K562 (cell line): ENCODE data around the gene SND1. TPM values are rescaled to one million over a fixed set of nuclear protein-coding genes. Genes with fewer than 3 reads are reported as not detected.

ENCODE experiments used
- ATAC-seq: fragments of 200-7000 bp; cut with Tn5 transposase; 3 replicates; pipeline ENCODE4 v1.9.1; 2020; ENCODE audit warnings: moderate library complexity
- BruUV-seq: library from RNA; stranded (reverse); fragments of 400-500 nt; replicated peaks from 2 replicates; lab custom pipeline; 2021; lab: Mats Ljungman, UMichigan
- CTCF ChIA-PET: fragments of 300-600 bp; formaldehyde crosslinking; extraction: SDS; loops from one replicate; lab custom pipeline; 2021; ENCODE audit warnings: low intra/inter-chr PET ratio; lab: Yijun Ruan, JAX
- POLR2A ChIA-PET: fragments of 300-600, 350-650 bp; sonication (Branson Sonifier 250); formaldehyde crosslinking; extraction: SDS; loops from one replicate; lab custom pipeline; 2021; ENCODE audit warnings: antibody characterized with exemption, inconsistent platforms; lab: Yijun Ruan, JAX
- DNase-seq, 4 experiments: peaks; one replicate each; pipeline versions ENCODE4 v3.0.0 to v3.0.0-alpha.2; 2011 to 2018; ENCODE audit warnings: low spot score in 3 of 4, mixed read lengths in 3 of 4; ENCODE audit errors: extremely low read depth in 1 of 4
- FAIRE-seq: peaks from 2 replicates; lab custom pipeline; 2011; peaks lifted over from hg19 to GRCh38; lab: Jason Lieb, UNC
- H2AFZ ChIP-seq: 2 replicates; pipeline ENCODE4 v1.6.0; 2011; ENCODE audit warnings: low read depth, low read length, control low read depth, inconsistent platforms
- H3K27ac ChIP-seq: fragments of 200-600 bp; 3 replicates; pipeline ENCODE4 v1.8.0; 2011; ENCODE audit warnings: low read depth, mild to moderate bottlenecking, control low read depth, inconsistent platforms, low read length, moderate library complexity, mixed read lengths; ENCODE audit errors: extremely low read depth
- H3K27me3 ChIP-seq, 2 experiments: fragments of 300-600 bp in 1 of 2; 2 replicates in 1 of 2; 3 replicates in 1 of 2; pipeline versions ENCODE4 v1.6.0 to v1.8.0; 2011; ENCODE audit warnings: inconsistent platforms in 2 of 2, low read length in 2 of 2, mild to moderate bottlenecking in 1 of 2, mixed read lengths in 1 of 2, moderate library complexity in 1 of 2; ENCODE audit not compliant: control insufficient read depth in 2 of 2, insufficient read depth in 2 of 2
- H3K36me3 ChIP-seq: fragments of 300-600 bp; 3 replicates; pipeline ENCODE4 v1.8.0; 2011; ENCODE audit warnings: mild to moderate bottlenecking, low read length, inconsistent platforms; ENCODE audit not compliant: control insufficient read depth, insufficient read depth
- H3K4me1 ChIP-seq, 2 experiments: fragments of 200-600 bp in 1 of 2; replicated peaks in 1 of 2; 2 replicates in 1 of 2; 3 replicates in 1 of 2; pipeline versions ENCODE4 v1.5.1 to v1.8.0; 2011; ENCODE audit warnings: inconsistent platforms in 2 of 2, low read length in 2 of 2, mild to moderate bottlenecking in 1 of 2, mixed read lengths in 1 of 2, moderate library complexity in 1 of 2; ENCODE audit not compliant: control insufficient read depth in 2 of 2, insufficient read depth in 2 of 2
- H3K4me2 ChIP-seq: 2 replicates; pipeline ENCODE4 v1.6.1; 2011; ENCODE audit warnings: low read length, control low read depth, inconsistent platforms, mixed read lengths; ENCODE audit not compliant: insufficient read depth
- H3K4me3 ChIP-seq: fragments of 200-600 bp; sonication (generic), shearing (Covaris generic); 2 replicates; pipeline ENCODE4 v1.5.1; 2016; ENCODE audit warnings: control low read depth, inconsistent platforms
- H3K79me2 ChIP-seq: fragments of 200-600 bp; 3 replicates; pipeline ENCODE4 v1.8.0; 2011; ENCODE audit warnings: low read length, inconsistent platforms; ENCODE audit not compliant: control insufficient read depth, insufficient read depth
- H3K9ac ChIP-seq, 2 experiments: 2 replicates each; pipeline versions ENCODE4 v1.6.0 to v1.6.1; 2011; ENCODE audit warnings: low read depth in 2 of 2, low read length in 2 of 2, control low read depth in 1 of 2, inconsistent platforms in 1 of 2, mild to moderate bottlenecking in 1 of 2, mixed read lengths in 1 of 2; ENCODE audit not compliant: insufficient read depth in 1 of 2
- H3K9me1 ChIP-seq: one replicate; pipeline ENCODE4 v1.6.0; 2011; ENCODE audit warnings: inconsistent platforms, mild to moderate bottlenecking, low read length, moderate library complexity; ENCODE audit not compliant: control insufficient read depth, insufficient read depth
- H3K9me3 ChIP-seq: replicated peaks from 2 replicates; pipeline ENCODE4 v1.5.1; 2011; ENCODE audit warnings: low read depth, low read length, inconsistent platforms; ENCODE audit not compliant: control insufficient read depth, insufficient read depth
- H4K20me1 ChIP-seq: replicated peaks from 2 replicates; pipeline ENCODE4 v1.6.1; 2011; ENCODE audit warnings: low read length, inconsistent platforms, mixed read lengths; ENCODE audit not compliant: control insufficient read depth, insufficient read depth
- CBX3 ChIP-seq, 2 experiments: IDR thresholded peaks; 1 replicate in 1 of 2; 2 replicates in 1 of 2; pipeline ENCODE4 v1.6.1; 2012; ENCODE audit warnings: inconsistent platforms in 2 of 2, low read length in 2 of 2, borderline replicate concordance in 1 of 2, control low read depth in 1 of 2
- DDX20 ChIP-seq: fragments of 450-650 bp; IDR thresholded peaks from 2 replicates; pipeline ENCODE4 v1.6.1; 2016; ENCODE audit warnings: missing genetic modification characterization, low read depth, mild to moderate bottlenecking, missing compliant biosample characterization, moderate library complexity
- ELF1 ChIP-seq: fragments of 200-800 bp; sonication (Bioruptor generic); IDR thresholded peaks from 2 replicates; pipeline ENCODE4 v1.6.1; 2016; ENCODE audit warnings: missing genetic modification characterization, missing compliant biosample characterization
- GTF2E2 ChIP-seq: fragments of 200-800 bp; sonication (Bioruptor generic); IDR thresholded peaks from 2 replicates; pipeline ENCODE4 v1.6.1; 2016; ENCODE audit warnings: missing genetic modification characterization, missing compliant biosample characterization
- HES1 ChIP-seq: fragments of 450-650 bp; IDR thresholded peaks from 2 replicates; pipeline ENCODE4 v1.6.1; 2016; ENCODE audit warnings: low read depth, mild to moderate bottlenecking, moderate library complexity
- HNRNPH1 ChIP-seq: fragments of 200-400 bp; formaldehyde crosslinking; optimal IDR thresholded peaks from 2 replicates; pipeline ENCODE3; 2017; ENCODE audit warnings: low read depth, mild to moderate bottlenecking, low read length, moderate library complexity
- NFE2L1 ChIP-seq: fragments of 450-650 bp; IDR thresholded peaks from 2 replicates; pipeline ENCODE4 v1.6.1; 2016; ENCODE audit warnings: missing genetic modification characterization, low read depth, mild to moderate bottlenecking, missing compliant biosample characterization, moderate library complexity, borderline replicate concordance
- SIN3A ChIP-seq, 2 experiments: fragments of 150-350 bp in 1 of 2; IDR thresholded peaks; 2 replicates each; pipeline ENCODE4 v1.6.1; 2011 to 2016; ENCODE audit warnings: borderline replicate concordance in 2 of 2, low read depth in 2 of 2, low read length in 2 of 2, mild to moderate bottlenecking in 2 of 2, moderate library complexity in 2 of 2; ENCODE audit not compliant: control insufficient read depth in 1 of 2
- STAT5A ChIP-seq: IDR thresholded peaks from 2 replicates; pipeline ENCODE4 v1.6.1; 2012; ENCODE audit warnings: low read length, inconsistent platforms, borderline replicate concordance
- TRIM28 ChIP-seq: fragments of 450-650 bp; IDR thresholded peaks from 2 replicates; pipeline ENCODE4 v1.6.1; 2017
- ZFP36 ChIP-seq: fragments of 150-350 bp; IDR thresholded peaks from 2 replicates; pipeline ENCODE4 v1.6.1; 2018; ENCODE audit warnings: low read length, low read depth; ENCODE audit not compliant: partially characterized antibody
- ZNF175 ChIP-seq: fragments of 200-800 bp; sonication (Bioruptor generic); IDR thresholded peaks from 2 replicates; pipeline ENCODE4 v1.6.1; 2016; ENCODE audit warnings: low read depth, mild to moderate bottlenecking, missing genetic modification characterization, missing compliant biosample characterization
- WGBS: fragments of 100-300 bp; shearing (Covaris generic); methylation state at CpG from one replicate; pipeline ENCODE4 v1.1.6; 2016; ENCODE audit warnings: low coverage, mixed read lengths; ENCODE audit not compliant: insufficient coverage; ENCODE audit errors: missing lambda C conversion rate; 5-methylcytosine and 5-hydroxymethylcytosine counted together
- in situ Hi-C: fragments of 300-500 bp; cut with MboI; formaldehyde crosslinking; loops from 4 replicates; pipeline ENCODE4 v1.15.0; 2018; ENCODE audit warnings: inconsistent platforms, mixed read lengths
- intact Hi-C: fragments of 100-400 bp; cut with micrococcal nuclease; formaldehyde crosslinking; loops from 2 replicates; pipeline ENCODE4 v1.14.2; 2022
- polyA plus RNA-seq, 8 experiments: library from polyadenylated mRNA; depleted of rRNA in 4 of 8; stranded (reverse) in 5 of 8; unstranded in 3 of 8; fragments of >200 nt; fragmentation: Nextera tagmentation in 2 of 8; fragmentation: Illumina TruSeq in 1 of 8; extraction: Ambion mirVana in 2 of 8; extraction: Trizol in 1 of 8; gene quantifications; 2 replicates each; pipeline versions ENCODE4 v1.2.1 to v1.2.3, GENCODE V29; 2011 to 2014; ENCODE audit warnings: inconsistent platforms in 1 of 8, missing spikeins in 1 of 8
- total RNA-seq, 7 experiments: library from RNA; depleted of rRNA in 6 of 7; stranded (reverse); fragments of >200 nt in 6 of 7; fragmentation: Illumina TruSeq in 2 of 7; extraction: Trizol in 2 of 7; gene quantifications; 2 replicates each; pipeline versions ENCODE4 v1.2.1 to v1.2.3, GENCODE V29; 2011 to 2021; ENCODE audit warnings: low replicate concordance in 1 of 7

Gene SND1
- total and polyA plus RNA-seq, 9 of the 15 experiments (the other 6 are each of a cell fraction or from before 2014, with no cell fraction given) = 46.5 to 307 (median 191) TPM

DNA sequence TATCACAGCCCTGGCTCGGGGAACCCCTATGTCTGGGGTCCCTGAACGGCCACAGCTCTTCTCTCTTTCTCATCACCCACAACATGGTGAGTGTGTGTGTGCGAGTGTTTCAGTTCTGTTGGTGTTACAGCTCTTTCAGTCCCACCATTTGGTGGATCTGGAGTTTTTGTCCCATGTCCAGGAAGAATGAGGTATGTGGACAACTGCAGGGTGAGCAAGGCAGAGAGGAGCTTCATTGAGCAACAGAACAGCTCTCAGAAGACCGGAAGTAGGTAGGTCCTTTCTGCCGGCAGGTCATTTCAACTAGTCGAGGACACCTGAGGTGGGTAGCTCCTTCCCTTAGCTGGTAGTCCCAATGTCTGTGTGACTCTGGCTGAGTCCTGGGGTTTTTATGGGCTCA, 43.5 kb upstream of the SND1 start:
- H3K9ac ChIP-seq = no peak overlapping the region
- H3K4me2 ChIP-seq = no peak overlapping the region
- H3K9me1 ChIP-seq = no peaks in the 10 kb centered on the region
- FAIRE-seq (no peak), ATAC-seq (no peak), DNase-seq (no peak)
- TF ChIP-seq TRIM28 (peak; percentile 55; the same call in 1 of the 2 replicates), CBX3 (IDR thresholded peaks at IDR 0.05; ENCODE audit: borderline replicate concordance in 1 of 2, low read length in 2 of 2) (peak in 1 of 2 experiments; percentile 52; a peak in 1 of 3 replicates), ZFP36 (peak; percentile 72), ZNF175 (CRISPR knock-in tag) (no peak), GTF2E2 (tag) (no peak)
- in situ Hi-C loops = no loop called here
- CTCF ChIA-PET = no interaction called here
- H2AFZ ChIP-seq = no peak overlapping the region
- H3K4me3 ChIP-seq = no peak overlapping the region
- H3K27me3 ChIP-seq = peaks cover 6 to 31% of the 10 kb centered on the region in 2 experiments; a peak in 4 of 5 replicates
- H3K27ac ChIP-seq = no peak overlapping the region
- no peaks in the 10 kb centered on the region for H3K79me2 ChIP-seq
- no peaks in the 10 kb centered on the region for H3K36me3 ChIP-seq
- peaks cover 0 to 4% of the 10 kb centered on the region in 2 experiments; a peak in 1 of 5 replicates for H3K4me1 ChIP-seq
- intact Hi-C loops = no loop called here
- no TSS peak for BruUV-seq
- POLR2A ChIA-PET = interaction anchor here (1.1 kb wide), 1 partner anchor 23 kb away, joined by 4 read pairs; the partner anchor contains the start of gene GCC1
- no peaks in the 10 kb centered on the region; the same call in 1 of the 2 replicates for H3K9me3 ChIP-seq
- whole genome bisulfite sequencing = 8% methylated on average over 6 of the region's 6 CpGs
- no peaks in the 10 kb centered on the region; the same call in 1 of the 2 replicates for H4K20me1 ChIP-seq

GRCh38 chr7:127609297-127609696, 42.7 kb upstream of the SND1 start:
- Histone ChIP-seq H3K9ac (0 out of 4 replicates have a peak overlapping the region, but pooled peaks of 1 of the 2 experiments have one; percentile 21), H3K79me2 (no peaks in the 10 kb centered on the region), H3K4me2 (no peak overlapping the region), H3K36me3 (no peaks in the 10 kb centered on the region), H3K4me3 (no peak overlapping the region), H3K27me3 (peaks cover 12 to 39% of the 10 kb centered on the region in 2 experiments), H4K20me1 (no peaks in the 10 kb centered on the region; the same call in 1 of the 2 replicates), H3K9me1 (no peaks in the 10 kb centered on the region), H3K27ac (no peak overlapping the region), H2AFZ (no peak overlapping the region), H3K4me1 (peaks cover 0 to 4% of the 10 kb centered on the region in 2 experiments; a peak in 1 of 5 replicates), H3K9me3 (no peaks in the 10 kb centered on the region; the same call in 1 of the 2 replicates)
- BruUV-seq = no TSS peak
- DNase-seq (no peak), ATAC-seq (no peak; the same call in 2 of the 3 replicates), FAIRE-seq (no peak)
- TF ChIP-seq HNRNPH1 = no peak
- no peak for TF ChIP-seq STAT5A
- TF ChIP-seq ELF1 (tag) = no peak
- no peak for TF ChIP-seq DDX20 (tag)
- TF ChIP-seq SIN3A (IDR thresholded peaks at IDR 0.05; ENCODE audit: borderline replicate concordance in 2 of 2, control insufficient read depth in 1 of 2, low read depth in 2 of 2, low read length in 2 of 2) = no peak
- no peak for TF ChIP-seq HES1
- no peak for TF ChIP-seq NFE2L1
- WGBS = 2% methylated on average over 6 of the region's 6 CpGs
- in situ Hi-C loops (no loop called here), intact Hi-C loops (no loop called here)
- ChIA-PET POLR2A (no interaction called here), CTCF (no interaction called here)
